K562 (cell line): ENCODE measurements around the gene AHI1.

ENCODE experiments used
- BMI1 ChIP-seq: fragments of 150-350 bp; IDR thresholded peaks from 2 replicates; pipeline ENCODE4 v1.6.1; 2014; ENCODE audit warnings: low read length
- ETS2 ChIP-seq: IDR thresholded peaks from 2 replicates; pipeline ENCODE4 v1.6.1; 2016; ENCODE audit warnings: borderline replicate concordance, missing genetic modification characterization, mild to moderate bottlenecking, moderate library complexity, missing compliant biosample characterization; ENCODE audit not compliant: poor library complexity, severe bottlenecking
- SP1 ChIP-seq: sonication (generic); formaldehyde crosslinking; IDR thresholded peaks from 2 replicates; pipeline ENCODE4 v1.8.1; 2022; ENCODE audit warnings: mild to moderate bottlenecking, missing genetic modification reagents
- SRSF9 ChIP-seq: fragments of 200-400 bp; formaldehyde crosslinking; IDR thresholded peaks from 2 replicates; pipeline ENCODE4 v1.6.1; 2017; ENCODE audit warnings: low read depth, low read length, borderline replicate concordance

DNA sequence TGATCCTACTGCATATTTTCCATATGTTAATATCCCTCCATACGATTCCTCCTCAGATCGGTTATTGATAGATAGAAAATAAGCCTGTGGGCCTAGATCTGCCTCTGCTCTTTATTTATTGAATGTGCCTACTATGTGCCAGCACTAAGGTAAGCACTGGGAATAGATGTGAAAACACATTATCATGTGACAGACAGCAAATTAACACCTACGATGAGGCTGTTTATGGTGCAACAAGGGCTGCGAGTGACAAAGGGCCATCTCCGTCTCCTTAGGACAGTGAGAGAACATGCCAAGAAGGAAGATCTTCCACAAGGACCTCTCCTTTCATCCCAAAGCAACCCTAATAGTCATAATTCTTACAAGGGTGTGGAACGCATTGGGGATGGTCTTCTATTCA is 225.9 kb downstream of the AHI1 start:
- no peak for TF ChIP-seq BMI1
- TF ChIP-seq SP1, result no peak
- no peak for TF ChIP-seq ETS2 (tag)
- TF ChIP-seq SRSF9, result no peak
